GM19240 (cell line): ENCODE measurements around the gene PKNOX2.

Experiments
- DNase-seq: peaks from one replicate; pipeline ENCODE4 v3.0.0; 2011; ENCODE audit warnings: low spot score; ENCODE audit not compliant: insufficient read length

The PKNOX2 gene

GRCh38 chr11:125281831-125282595 is 117.5 kb downstream of the PKNOX2 start:
- DNase-seq, result no peak

DNA sequence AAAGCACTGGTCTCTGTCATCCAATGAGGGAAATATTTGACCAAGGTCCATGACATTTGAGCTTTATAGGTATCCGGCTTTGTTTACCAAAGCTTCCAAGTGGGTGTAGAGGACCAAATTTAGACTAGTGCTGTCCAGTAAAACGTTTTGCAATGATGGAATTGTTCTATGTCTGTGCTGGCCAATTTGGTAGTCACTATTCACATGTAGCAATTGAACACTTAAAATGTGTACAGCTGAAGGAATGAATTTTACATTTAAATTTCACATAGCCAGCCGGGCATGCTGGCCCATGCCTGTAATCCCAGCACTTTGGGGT is 118.0 kb downstream of the PKNOX2 start:
- no peak for DNase-seq

- no peak for DNase-seq
Observed at GRCh38 chr11:125284245-125284850, 119.8 kb downstream of the PKNOX2 start.

GRCh38 chr11:125285844-125286243 is 121.3 kb downstream of the PKNOX2 start:
- DNase-seq, result no peak

DNA sequence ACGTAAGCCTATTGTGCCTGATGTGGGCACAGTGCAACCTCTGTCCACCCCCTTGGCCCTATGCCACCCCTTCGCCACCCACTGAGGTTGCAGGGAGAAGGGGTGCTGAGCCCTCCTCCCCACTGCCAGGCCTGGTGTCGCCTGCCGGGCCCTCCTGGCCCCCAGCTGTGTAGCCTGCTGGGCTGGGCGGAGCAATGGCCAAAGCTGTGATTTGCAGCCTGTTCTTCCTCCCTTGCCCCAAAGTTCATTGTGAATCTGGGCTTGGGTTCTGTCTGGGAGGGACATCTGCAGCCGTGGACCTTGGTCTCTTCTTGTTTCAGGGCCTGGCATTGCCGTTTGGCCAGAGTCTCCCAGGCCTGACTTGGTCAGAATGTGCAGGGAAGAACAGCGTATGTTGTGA is 121.9 kb downstream of the PKNOX2 start:
- DNase-seq, result no peak

GRCh38 chr11:125287491-125288210 is 123.1 kb downstream of the PKNOX2 start:
- no peak for DNase-seq

DNA sequence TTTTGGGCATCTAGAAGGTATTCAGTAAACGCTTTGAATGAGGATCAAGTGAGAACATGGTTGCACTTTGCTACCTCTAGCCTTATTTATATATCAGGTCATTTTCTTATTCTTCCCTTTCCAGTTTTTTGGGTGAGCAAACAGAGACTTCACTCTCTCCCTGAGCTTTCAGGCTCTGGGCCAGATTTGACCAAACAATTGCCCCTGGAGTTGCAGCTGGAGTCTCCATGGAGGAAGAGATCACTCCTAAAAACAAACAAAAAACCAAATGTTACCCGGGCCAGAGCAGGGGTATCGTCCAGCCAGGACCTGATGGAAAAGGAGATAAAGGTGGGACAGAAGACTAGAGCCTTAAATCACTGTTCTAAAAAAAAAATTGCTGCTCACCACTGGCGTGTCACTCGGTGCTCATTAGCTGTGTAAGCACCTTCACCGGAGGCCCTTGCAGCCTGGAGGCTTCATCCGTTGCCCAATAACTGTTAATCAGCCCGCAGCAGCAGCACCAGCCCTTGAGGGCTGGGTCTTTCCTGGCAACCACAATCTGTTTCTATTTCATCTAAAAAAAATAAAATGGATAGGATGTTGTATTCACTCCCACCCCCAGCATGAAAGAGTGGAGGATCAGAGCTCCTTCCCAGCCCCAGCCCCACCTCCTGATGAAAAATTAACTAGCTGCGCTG is 125.0 kb downstream of the PKNOX2 start:
- DNase-seq, result no peak

DNA sequence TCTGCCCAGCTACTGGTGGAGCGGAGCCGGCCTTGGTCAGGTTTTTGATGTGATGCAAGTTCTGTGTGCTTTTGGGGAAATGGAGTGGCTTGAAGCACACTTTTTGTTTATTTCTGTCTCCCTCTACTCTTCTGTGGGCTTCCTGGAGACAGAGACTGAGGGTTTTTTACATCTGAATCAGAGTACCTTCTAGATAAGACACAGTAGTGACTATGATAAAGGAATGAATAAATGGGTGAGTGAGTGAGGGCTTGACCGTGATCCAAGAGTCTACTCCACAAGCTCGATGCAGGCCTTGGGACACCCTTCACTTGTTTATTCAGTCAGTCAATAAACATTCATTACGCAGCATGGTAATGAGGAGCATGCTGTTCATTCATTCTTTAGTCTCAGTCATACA is 125.7 kb downstream of the PKNOX2 start:
- DNase-seq, result no peak

DNA sequence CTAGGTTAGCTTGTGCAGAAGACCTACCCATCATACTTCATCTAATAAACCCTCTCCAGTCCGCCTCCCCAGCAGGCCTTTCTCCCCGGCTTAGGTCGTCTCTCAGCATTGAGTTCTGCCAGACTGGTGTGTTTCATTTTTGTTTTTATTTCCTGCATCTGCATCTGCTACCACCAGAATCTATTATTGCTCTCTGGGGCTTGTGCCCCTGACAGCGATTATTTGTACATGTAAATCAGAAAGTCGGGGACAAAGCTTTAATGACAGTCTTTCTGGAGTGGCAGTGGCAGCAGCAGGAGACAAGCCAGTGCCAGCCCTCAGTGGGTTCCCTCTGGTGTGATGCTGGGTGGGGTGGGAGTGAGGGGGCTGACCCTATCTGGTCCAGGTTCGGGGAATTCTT is 127.5 kb downstream of the PKNOX2 start:
- no peak for DNase-seq

- no peak for DNase-seq
Observed at GRCh38 chr11:125293596-125293995, 129.0 kb downstream of the PKNOX2 start.

DNA sequence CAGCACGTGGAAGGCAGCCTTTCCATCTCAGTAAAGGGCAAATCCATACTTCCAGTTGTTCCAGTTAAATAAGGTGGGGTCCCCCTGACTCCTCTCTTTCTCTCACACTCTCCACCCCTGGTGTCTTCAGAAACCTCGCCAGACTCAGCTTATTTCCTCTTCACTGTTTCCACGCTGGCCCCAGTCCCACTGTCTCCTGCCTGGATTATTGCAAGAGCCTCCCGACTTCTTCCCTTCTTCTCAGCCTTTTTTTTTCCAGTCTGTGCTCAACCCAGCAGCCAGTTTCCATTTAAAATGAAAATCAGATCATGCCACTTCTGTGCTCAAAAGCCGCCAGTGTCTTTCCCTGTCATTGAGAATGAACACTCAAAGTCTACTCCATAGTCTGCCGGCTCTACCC is 131.4 kb downstream of the PKNOX2 start:
- no peak for DNase-seq

- no peak for DNase-seq
Observed at GRCh38 chr11:125297346-125297915, 132.9 kb downstream of the PKNOX2 start.

GRCh38 chr11:125299061-125299615 is 134.6 kb downstream of the PKNOX2 start:
- no peak for DNase-seq

DNA sequence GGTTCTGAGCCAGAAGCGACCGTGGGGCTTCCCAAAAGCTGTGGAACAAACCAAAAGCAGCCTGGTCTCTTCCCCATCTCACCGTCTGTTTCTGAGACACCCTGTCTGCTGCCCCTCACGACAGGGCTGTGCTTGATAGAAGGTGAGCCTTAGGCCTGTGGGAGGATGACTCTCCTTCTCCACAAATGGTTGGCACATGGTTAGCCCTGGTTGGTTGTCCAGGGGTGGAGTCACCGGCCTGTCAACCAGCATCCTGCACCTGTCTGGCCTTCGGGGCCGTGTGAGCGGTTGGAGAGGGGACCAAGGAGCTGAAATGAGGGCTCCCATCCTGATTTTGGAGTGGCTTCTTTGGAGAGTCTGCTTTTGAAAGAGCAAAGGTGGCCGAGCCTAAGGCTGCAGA is 135.3 kb downstream of the PKNOX2 start:
- DNase-seq, result no peak

DNA sequence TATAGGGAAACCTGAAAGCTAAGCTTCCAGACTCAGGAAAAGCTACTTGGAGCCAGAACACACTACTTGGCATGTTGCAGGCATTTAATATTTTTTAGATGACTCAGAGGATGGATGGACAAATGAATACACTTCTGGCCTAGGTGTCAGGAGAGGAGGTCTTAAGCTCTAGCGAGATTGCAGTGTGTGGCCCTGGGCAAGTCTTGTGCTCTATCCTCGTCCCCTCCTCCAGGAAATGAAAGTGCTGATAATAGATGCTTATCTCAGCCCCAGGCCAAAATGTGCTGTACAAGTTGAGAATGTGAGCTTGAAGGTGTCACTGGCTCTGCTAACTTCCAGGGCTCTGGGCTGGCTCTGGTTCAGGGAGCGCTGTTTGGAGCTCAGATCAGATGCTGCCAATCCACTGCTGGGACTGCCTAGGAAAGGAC is 136.3 kb downstream of the PKNOX2 start:
- no peak for DNase-seq

DNA sequence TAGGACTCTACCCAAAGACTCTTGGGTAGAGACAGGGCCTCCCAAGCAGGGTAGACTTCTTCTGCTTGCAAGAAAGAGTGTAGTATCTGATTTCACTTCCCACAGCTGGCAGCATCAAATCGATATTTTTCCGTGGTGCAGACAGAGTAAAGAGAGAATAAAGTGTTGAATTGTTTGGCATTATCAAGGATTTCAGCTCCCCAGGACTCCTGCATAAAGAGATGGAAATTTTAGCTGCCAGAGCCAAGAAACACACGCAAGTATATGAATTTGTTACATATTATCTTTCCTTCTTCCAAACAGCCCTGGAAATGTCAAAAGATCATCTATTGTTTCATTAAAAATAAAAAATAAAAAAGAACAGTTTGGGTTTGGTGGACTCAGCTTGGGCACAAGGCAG is 136.8 kb downstream of the PKNOX2 start:
- no peak for DNase-seq

DNA sequence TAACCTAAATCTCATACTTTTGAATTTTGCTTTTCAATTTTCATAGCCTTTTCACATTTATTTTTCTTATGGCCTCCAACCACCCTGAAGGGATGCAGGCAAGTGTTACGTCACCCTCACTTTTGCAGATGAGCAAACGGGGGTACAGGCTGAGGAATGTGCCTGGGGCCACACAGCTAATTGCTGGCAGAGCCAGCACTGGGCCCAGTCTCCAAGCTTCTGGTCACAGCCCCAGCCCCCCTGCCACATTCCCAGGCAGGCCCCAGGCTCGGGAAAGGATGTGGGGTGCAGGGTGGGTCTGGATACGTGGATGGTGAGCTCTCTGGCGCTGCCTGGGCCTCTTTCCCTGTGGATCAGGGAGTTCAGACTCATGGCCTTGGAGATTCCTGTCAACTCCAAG is 138.6 kb downstream of the PKNOX2 start:
- no peak for DNase-seq

GRCh38 chr11:125303694-125304093 is 139.1 kb downstream of the PKNOX2 start:
- no peak for DNase-seq

GRCh38 chr11:125304136-125304535 is 139.6 kb downstream of the PKNOX2 start:
- no peak for DNase-seq

DNA sequence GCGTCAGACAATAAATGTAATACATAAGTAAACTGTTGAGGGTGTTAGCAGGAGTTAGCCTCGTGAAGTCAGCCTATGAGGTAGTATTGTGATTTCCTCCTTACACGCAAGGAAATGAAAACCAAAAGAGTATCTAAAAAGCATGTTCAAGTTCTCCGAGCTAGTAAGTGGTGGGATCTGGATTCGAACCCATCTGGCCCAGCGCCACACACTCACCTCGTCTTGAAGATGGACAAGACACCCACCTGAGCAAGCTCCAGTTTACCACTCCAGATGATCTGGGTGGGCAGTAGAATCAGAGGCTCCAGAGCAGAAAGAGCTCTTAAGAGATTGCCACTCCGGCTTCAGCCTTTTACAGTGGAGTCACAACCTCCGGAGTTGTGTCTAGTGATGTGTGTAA is 140.3 kb downstream of the PKNOX2 start:
- DNase-seq, result no peak

DNA sequence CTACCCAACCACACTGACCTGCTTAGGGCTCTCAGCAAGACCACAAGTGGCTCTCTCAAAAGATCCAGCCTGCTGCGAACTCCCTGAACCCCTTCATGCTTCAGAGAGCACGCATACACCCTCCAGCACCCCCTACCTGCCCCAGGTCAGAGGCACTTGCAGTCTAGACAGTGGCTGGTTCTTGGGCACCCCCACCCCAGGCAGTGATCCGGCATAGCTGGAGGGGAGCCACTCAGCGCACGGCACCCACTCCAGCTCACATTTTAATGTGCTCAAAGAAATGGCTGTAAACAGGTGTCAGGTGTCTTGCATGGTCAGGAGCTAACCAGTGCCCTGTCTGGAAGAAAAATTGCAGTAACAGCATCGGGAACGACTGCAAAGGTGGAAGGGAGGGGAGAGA is 140.8 kb downstream of the PKNOX2 start:
- DNase-seq, result no peak
